ENCODE measurements around the gene GATAD2A.

GATAD2A gene

DNA sequence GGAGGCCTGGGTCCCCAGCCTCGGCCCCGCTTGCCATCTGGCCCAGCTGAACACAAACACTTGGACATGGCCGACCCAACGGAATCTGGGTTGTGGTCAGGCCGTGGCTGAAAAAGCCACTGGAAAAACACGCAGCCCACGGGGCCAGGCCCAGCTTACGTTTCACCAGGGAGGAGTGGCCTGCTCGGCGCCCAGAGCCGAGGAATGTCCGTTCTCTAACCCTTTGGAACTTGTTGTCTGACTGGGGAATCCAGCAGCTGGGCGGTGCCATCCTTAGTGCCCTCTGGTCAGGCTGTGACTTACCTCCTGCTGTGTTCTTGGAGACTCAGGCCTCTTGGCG is 146.3 kb downstream of the GATAD2A start:
- TF ChIP-seq CTCF (conservative IDR thresholded peaks at IDR 0.05; ENCODE audit: low read depth, low read length): no peak
- DNase-seq (ENCODE audit: low read depth): peak; percentile 50
- H3K4me3 ChIP-seq (ENCODE audit: low read depth, low read length): no peak overlapping the region

DNA sequence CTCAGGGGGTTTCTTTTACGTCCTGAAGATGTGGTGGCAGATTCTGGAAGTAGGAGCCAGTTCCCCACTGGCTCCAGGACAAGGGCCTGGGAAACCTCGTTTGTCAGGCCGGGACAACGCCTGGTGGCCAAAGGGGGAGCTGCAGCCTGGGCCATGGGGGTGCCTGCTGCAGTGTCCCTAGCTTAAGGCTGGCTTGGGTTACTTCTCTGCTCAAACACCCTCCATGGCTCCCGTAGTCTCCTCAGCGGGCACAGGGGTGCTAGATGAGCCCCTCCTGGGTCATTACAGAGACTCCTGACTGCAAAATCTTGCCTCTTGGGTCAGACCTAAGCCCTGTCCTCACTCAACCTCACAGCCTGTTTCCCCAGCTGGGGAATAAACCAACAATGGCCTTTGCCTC is 147.3 kb downstream of the GATAD2A start:
- peak; percentile 54 for DNase-seq (ENCODE audit: low read depth)
- peak; percentile 74 for TF ChIP-seq CTCF (conservative IDR thresholded peaks at IDR 0.05; ENCODE audit: low read depth, low read length)
- no peak overlapping the region for H3K4me3 ChIP-seq (ENCODE audit: low read depth, low read length)

DNA sequence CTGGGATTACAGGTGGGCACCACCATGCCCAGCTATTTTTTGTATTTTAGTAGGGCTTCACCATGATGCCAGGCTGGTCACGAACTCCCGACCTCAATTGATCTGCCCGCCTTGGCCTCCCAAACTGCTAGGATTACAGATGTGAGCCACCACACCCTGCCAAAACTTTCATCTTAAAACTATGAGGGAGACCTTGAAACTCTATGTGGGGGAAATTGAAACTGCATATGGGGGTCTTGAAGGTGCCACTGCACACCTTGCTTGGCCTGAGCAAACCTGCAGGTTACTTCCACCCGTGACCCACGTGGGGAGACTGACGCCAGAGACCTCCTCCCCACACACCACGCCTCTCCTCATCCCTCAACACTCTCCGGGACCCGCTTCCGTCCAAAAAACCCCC is 148.2 kb downstream of the GATAD2A start:
- TF ChIP-seq CTCF (conservative IDR thresholded peaks at IDR 0.05; ENCODE audit: low read depth, low read length): no peak
- H3K4me3 ChIP-seq (ENCODE audit: low read depth, low read length): no peak overlapping the region
- DNase-seq (ENCODE audit: low read depth): no peak

GRCh38 chr19:19554074-19555023 is 148.9 kb downstream of the GATAD2A start:
- peak; percentile 56 for DNase-seq (ENCODE audit: low read depth)
- H3K4me3 ChIP-seq (ENCODE audit: low read depth, low read length): no peak overlapping the region
- peak; percentile 83 for TF ChIP-seq CTCF (conservative IDR thresholded peaks at IDR 0.05; ENCODE audit: low read depth, low read length)

- no peak for DNase-seq (ENCODE audit: low read depth)
- no peak for TF ChIP-seq CTCF (conservative IDR thresholded peaks at IDR 0.05; ENCODE audit: low read depth, low read length)
These were observed 152.6 kb downstream of the GATAD2A start for GRCh38 chr19:19558055-19558454.

More at GRCh38 chr19:19558055-19558454, 152.6 kb downstream of the GATAD2A start:
- no peak overlapping the region for H3K4me3 ChIP-seq (ENCODE audit: low read depth, low read length)

Data from choroid plexus epithelial cell (primary cell).